Tibial nerve (tissue), 4 donors: Measurements from ENCODE around the gene PDE2A. TPM values are rescaled to one million over a fixed set of nuclear protein-coding genes. Genes with fewer than 3 reads are reported as not detected.

ENCODE experiments used
- DNase-seq, 2 donors: peaks; one replicate each; pipeline ENCODE4 v3.0.0-alpha.2; 2019; ENCODE audit warnings: low spot score in 2 of 2
- H3K27ac ChIP-seq, 4 donors: fragments of 200-600 bp; sonication (generic) in 3 of 4; one replicate each; pipeline ENCODE4 v1.5.1; 2017 to 2019; ENCODE audit warnings: mild to moderate bottlenecking in 1 of 4
- H3K27me3 ChIP-seq, 2 donors: fragments of 200-600 bp; sonication (generic) in 1 of 2; one replicate each; pipeline versions ENCODE4 v1.5.1 to v1.6.0; 2017 to 2019
- H3K36me3 ChIP-seq, 3 donors: fragments of 200-600 bp; sonication (generic); one replicate each; pipeline ENCODE4 v1.5.1; 2018 to 2019
- H3K4me1 ChIP-seq, 4 donors: fragments of 200-600 bp; sonication (generic) in 3 of 4; one replicate each; pipeline ENCODE4 v1.5.1; 2017 to 2019
- H3K4me3 ChIP-seq, 4 donors: fragments of 200-600 bp; sonication (generic) in 3 of 4; one replicate each; pipeline ENCODE4 v1.5.1; 2017 to 2019; ENCODE audit warnings: mild to moderate bottlenecking in 1 of 4, moderate library complexity in 1 of 4
- H3K9me3 ChIP-seq, 4 donors: fragments of 200-600 bp; sonication (generic) in 3 of 4; one replicate each; pipeline ENCODE4 v1.5.1; 2017 to 2019
- CTCF ChIP-seq, 5 experiments: fragments of 200-600 bp in 3 of 5; fragments of 450-650 bp in 2 of 5; sonication (generic) in 3 of 5; IDR thresholded peaks; one replicate each; pipeline ENCODE4 v1.5.1; 2016 to 2019; ENCODE audit warnings: antibody characterized with exemption in 5 of 5, mild to moderate bottlenecking in 3 of 5, moderate library complexity in 2 of 5
- EP300 ChIP-seq, 2 donors: sonication (generic); formaldehyde crosslinking; IDR thresholded peaks; one replicate each; pipeline ENCODE4 v1.6.1; 2017; ENCODE audit warnings: antibody characterized with exemption in 2 of 2, mild to moderate bottlenecking in 1 of 2
- POLR2A ChIP-seq, 2 donors: fragments of 450-650 bp; IDR thresholded peaks; one replicate each; pipeline ENCODE4 v1.6.1; 2017; ENCODE audit warnings: antibody characterized with exemption in 2 of 2, mild to moderate bottlenecking in 2 of 2, moderate library complexity in 2 of 2
- WGBS, 2 donors: methylation state at CpG; one replicate each; pipeline ENCODE4 v1.1.5; 2018; 5-methylcytosine and 5-hydroxymethylcytosine counted together
- total RNA-seq, 4 donors: library from RNA; depleted of rRNA; stranded (reverse); fragments of >200 nt; gene quantifications; one replicate each; pipeline ENCODE4 v1.1.0, GENCODE V29; 2016

The PDE2A gene
- total RNA-seq, 4 donors from 2014 or later = 30.3 to 75.7 (median 43.1) TPM

- WGBS, 2 donors = 57 to 77% methylated on average over 7 to 8 of the region's 8 CpGs
- H3K9me3 ChIP-seq = no peaks in the 10 kb centered on the region
- peaks cover 0 to 20% (median 9%) of the 10 kb centered on the region in 4 donors for H3K4me1 ChIP-seq
- no peaks in the 10 kb centered on the region for H3K36me3 ChIP-seq
- peaks cover 0 to 51% of the 10 kb centered on the region in 2 donors for H3K27me3 ChIP-seq
- H3K4me3 ChIP-seq = no peak overlapping the region
- no peak for DNase-seq
- TF ChIP-seq EP300 (IDR thresholded peaks at IDR 0.05) (no peak), CTCF (IDR thresholded peaks at IDR 0.05) (no peak), POLR2A (IDR thresholded peaks at IDR 0.05) (no peak)
- H3K27ac ChIP-seq = no peak overlapping the region
These were observed 36.3 kb downstream of the PDE2A start for GRCh38 chr11:72637926-72638325.

DNA sequence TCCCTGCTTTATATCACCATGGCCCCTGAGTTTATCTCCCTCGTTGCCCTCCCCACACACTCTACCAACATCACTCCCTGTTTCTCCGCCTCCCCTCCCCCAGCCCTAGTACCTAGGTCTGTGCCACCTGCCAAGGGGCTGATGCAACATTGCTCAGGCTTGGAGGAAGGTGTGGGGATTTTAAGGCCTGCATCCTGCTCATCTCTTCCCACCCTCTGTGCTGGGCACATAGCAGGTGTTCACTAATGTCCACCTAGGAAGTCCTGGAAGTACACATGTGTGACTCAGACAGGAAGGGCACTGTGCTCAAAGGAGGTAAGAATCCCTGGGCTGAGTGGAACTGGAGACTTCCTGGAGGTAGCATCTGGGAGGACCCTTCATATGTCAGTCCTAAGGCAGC lies 37.0 kb downstream of the PDE2A start:
- H3K4me1 ChIP-seq = peaks cover 0 to 15% (median 7%) of the 10 kb centered on the region in 4 donors
- peaks cover 0 to 51% of the 10 kb centered on the region in 2 donors for H3K27me3 ChIP-seq
- WGBS, 2 donors = 81 to 90% methylated on average over 2 of the region's 2 CpGs
- no peak overlapping the region for H3K27ac ChIP-seq
- H3K36me3 ChIP-seq = no peaks in the 10 kb centered on the region
- DNase-seq = no peak
- H3K4me3 ChIP-seq = no peak overlapping the region
- TF ChIP-seq EP300 (IDR thresholded peaks at IDR 0.05) = no peak
- TF ChIP-seq POLR2A (IDR thresholded peaks at IDR 0.05) = no peak
- TF ChIP-seq CTCF (IDR thresholded peaks at IDR 0.05) = no peak
- no peaks in the 10 kb centered on the region for H3K9me3 ChIP-seq

GRCh38 chr11:72636376-72636775 lies 37.8 kb downstream of the PDE2A start:
- Histone ChIP-seq H3K4me3 (no peak overlapping the region), H3K9me3 (no peaks in the 10 kb centered on the region), H3K27me3 (peaks cover 0 to 43% of the 10 kb centered on the region in 2 donors), H3K4me1 (peaks cover 0 to 7% (median under 1%) of the 10 kb centered on the region in 4 donors), H3K36me3 (no peaks in the 10 kb centered on the region), H3K27ac (peak overlapping the region in 1 of 4 donors; percentile 36)
- WGBS, 2 donors = 73 to 82% methylated on average over 3 of the region's 3 CpGs
- TF ChIP-seq CTCF (IDR thresholded peaks at IDR 0.05) = no peak
- TF ChIP-seq POLR2A (IDR thresholded peaks at IDR 0.05) = no peak
- no peak for TF ChIP-seq EP300 (IDR thresholded peaks at IDR 0.05)
- no peak for DNase-seq

DNA sequence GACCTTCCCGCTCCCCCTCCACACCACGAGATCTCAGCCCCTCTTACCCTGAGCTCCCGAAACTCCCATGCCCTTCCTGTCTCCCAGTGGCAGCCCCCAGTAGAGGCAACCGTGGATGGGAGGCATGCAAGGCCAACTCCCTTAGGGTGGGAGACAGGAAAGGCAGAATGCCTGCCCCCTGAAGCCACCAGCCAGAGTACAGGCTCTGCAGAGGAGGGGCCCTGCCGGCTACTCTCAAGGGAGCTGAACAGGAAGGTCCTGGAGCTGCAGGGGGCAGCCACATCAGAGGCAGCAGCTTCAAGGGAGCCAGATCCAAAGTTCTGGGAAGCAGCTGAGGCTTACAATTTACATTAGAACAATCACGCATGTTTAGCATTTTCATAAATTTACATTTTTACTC lies 38.3 kb downstream of the PDE2A start:
- no peak for TF ChIP-seq POLR2A (IDR thresholded peaks at IDR 0.05)
- TF ChIP-seq EP300 (IDR thresholded peaks at IDR 0.05) = no peak
- no peak for TF ChIP-seq CTCF (IDR thresholded peaks at IDR 0.05)
- DNase-seq = no peak
- H3K27me3 ChIP-seq = peaks cover 0 to 38% of the 10 kb centered on the region in 2 donors
- peaks cover 0 to 5% (median 0%) of the 10 kb centered on the region in 4 donors for H3K4me1 ChIP-seq
- no peaks in the 10 kb centered on the region for H3K36me3 ChIP-seq
- H3K9me3 ChIP-seq = no peaks in the 10 kb centered on the region
- no peak overlapping the region for H3K4me3 ChIP-seq
- no peak overlapping the region for H3K27ac ChIP-seq
- WGBS, 2 donors = 53 to 59% methylated on average over 6 of the region's 6 CpGs

- no peaks in the 10 kb centered on the region for H3K36me3 ChIP-seq
- no peak for DNase-seq
- H3K4me1 ChIP-seq = peaks cover 0 to 6% (median 0%) of the 10 kb centered on the region in 4 donors
- H3K9me3 ChIP-seq = no peaks in the 10 kb centered on the region
- 70 to 75% methylated on average over 9 of the region's 9 CpGs for WGBS, 2 donors
- no peak for TF ChIP-seq POLR2A (IDR thresholded peaks at IDR 0.05)
- TF ChIP-seq CTCF (IDR thresholded peaks at IDR 0.05) = no peak
- TF ChIP-seq EP300 (IDR thresholded peaks at IDR 0.05) = no peak
- peaks cover 0 to 33% of the 10 kb centered on the region in 2 donors for H3K27me3 ChIP-seq
- H3K27ac ChIP-seq = no peak overlapping the region
- no peak overlapping the region for H3K4me3 ChIP-seq
These were observed 38.8 kb downstream of the PDE2A start for GRCh38 chr11:72635309-72635915.
